GM04504 (cell line): Measurements from ENCODE around the gene XKR3.
"Not testable (repeated sequence)": the region's sequence is repeated elsewhere in the genome, so short reads cannot be mapped to it uniquely, and the experiment has no call there.

ENCODE experiments used
- DNase-seq: peaks from one replicate; pipeline ENCODE4 v3.0.0-alpha.2; 2012; ENCODE audit warnings: low read depth

The XKR3 gene

DNA sequence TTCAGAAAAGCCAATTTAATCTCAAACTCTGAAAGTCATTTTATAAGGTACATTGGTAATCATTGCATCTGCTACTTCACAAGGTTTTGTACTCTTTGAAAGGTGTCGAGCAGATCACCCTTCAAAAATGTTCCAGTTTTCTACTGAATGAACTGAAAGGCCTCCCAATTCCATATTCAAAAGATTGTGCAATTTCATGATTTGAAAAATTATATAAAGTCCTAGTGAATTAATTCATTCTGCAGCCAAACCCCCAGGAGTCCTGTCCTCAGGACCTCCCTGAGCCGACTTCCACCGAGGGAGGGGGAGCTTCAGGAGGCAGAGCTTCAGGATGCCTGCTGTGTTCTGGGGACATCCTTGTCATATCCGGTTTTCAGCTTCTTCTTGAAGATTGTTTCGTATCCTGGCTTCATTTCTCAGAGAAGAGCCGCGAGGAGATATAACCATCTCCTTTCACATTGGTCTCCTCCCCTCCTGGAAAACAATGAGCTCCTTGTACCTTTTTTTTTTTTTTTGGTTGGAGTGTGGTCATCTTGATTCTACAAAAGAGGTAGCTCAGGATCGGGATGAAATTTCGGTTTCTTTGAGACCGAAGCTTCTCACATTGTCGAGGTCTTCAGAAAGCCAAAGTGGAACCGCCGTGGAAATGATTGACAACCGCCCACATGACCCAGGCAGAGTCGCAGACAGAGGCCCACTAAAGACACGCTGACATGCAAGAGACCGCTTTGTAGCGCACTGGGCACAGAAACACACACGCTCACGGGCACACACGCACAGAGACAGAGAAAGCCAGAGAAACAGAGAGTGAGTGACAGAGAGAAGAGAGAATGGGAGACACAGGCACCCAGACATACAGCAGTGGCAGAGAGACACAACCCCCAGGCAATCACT is 77.7 kb downstream of the XKR3 start:
- not testable (repeated sequence) for DNase-seq

- DNase-seq, result not testable (repeated sequence)
These were observed 90.9 kb downstream of the XKR3 start for GRCh38 chr22:16734271-16734670.
